ENCODE data around the gene IRAK1.

Gene IRAK1

DNA sequence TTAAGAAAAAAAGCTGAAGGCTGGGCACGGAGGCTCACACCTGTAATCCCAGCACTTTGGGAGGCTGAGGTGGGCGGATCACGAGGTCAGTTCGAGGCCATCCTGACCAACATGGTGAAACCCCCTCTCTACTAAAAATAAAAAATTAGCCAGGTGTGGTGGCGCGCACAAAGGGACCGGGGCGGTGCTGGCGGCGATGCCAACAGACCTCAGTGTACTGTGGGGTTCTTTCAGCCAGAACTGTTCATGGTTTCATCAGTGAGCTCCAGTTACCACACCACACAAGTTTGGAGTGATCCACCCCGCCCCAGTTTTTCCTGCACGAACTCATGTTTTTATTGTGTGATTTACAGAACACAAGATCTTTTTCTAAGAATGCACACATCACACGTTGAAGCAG, 21.2 kb upstream of the IRAK1 start:
- DNase-seq (ENCODE audit: low read depth in 2 of 2): no peak

GRCh38 chrX:154040307-154040756, 20.6 kb upstream of the IRAK1 start:
- no peak for DNase-seq (ENCODE audit: low read depth in 2 of 2)

GRCh38 chrX:154039577-154039976, 19.9 kb upstream of the IRAK1 start:
- DNase-seq (ENCODE audit: low read depth in 2 of 2): no peak

GRCh38 chrX:154038656-154039055, 19.0 kb upstream of the IRAK1 start:
- no peak for DNase-seq (ENCODE audit: low read depth in 2 of 2)

DNA sequence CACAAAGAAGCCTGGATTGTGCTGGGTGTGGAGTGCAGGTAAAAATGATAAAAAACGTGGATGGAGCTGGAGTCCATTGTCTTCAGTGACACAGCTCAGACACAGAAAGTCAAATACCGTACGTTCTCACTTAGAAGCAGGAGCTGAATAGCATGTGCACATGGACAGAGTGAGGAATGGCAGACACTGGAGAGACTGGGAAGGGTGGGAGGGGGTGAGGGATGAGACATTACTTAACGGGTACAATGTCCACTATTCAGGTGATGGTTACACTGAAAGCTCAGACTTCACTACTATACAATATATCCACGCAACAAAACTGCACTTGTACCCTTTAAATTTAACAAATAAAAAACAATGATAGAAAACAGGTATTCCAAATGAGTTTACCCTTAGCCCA, 18.1 kb upstream of the IRAK1 start:
- no peak for DNase-seq (ENCODE audit: low read depth in 2 of 2)

DNA sequence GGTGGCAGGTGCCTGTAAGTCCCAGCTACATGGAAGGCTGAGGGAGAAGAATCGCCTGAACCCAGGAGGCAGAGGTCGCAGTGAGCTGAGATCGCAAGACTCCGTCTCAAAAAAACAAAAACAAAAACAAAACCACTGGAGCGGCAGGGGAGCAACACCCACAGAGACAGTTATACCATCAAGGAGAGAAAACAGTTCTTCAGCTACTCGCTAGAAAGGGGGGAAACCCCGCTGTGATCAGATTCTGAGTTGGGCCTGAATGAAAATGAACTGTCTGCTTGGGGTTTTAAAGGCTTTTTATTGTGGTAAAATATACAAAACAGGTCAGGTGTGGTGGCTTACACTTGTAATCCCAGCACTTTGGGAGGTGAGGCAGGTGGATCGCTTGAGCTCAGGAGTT, 16.8 kb upstream of the IRAK1 start:
- no peak for DNase-seq (ENCODE audit: low read depth in 2 of 2)

GRCh38 chrX:154033848-154034247, 14.1 kb upstream of the IRAK1 start:
- no peak for DNase-seq (ENCODE audit: low read depth in 2 of 2)

DNA sequence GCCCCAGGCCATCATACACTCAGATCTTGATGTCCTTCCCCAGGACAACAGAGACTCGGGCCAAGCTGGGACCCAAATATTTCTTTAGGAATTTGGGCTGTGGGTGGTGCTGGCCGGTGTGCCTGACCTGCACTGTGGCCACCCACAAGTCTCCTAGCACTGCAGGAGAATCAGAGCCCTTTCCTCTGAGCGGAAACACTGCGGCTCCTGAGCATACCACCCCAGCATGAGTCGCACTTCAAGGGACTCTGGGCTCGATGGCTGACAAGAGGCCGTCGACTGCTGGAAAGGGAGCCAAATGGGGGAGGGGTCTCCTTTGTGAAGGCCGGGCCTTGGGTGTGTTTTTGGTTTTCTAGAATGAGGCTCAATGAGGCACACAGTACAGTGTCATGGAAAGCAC, 13.0 kb upstream of the IRAK1 start:
- DNase-seq (ENCODE audit: low read depth in 2 of 2): no peak

DNA sequence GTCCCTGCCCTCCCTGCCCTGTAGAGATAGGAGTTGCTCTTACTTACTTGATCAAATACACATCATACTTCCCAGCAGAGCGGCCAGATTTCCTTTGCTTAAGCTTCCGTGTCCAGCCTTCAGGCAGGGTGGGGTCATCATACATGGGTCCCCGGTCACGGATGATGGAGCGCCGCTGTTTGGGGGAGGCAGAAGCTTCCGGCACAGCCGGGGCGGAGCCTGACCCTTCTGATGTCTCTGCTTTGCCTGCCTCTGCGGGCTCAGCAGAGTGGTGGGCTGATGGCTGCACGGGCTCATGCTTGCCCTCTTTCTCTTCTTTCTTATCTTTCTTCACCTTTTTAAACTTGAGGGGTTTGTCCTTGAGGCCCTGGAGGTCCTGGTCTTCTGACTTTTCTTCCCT, 12.5 kb upstream of the IRAK1 start:
- no peak for DNase-seq (ENCODE audit: low read depth in 2 of 2)

DNA sequence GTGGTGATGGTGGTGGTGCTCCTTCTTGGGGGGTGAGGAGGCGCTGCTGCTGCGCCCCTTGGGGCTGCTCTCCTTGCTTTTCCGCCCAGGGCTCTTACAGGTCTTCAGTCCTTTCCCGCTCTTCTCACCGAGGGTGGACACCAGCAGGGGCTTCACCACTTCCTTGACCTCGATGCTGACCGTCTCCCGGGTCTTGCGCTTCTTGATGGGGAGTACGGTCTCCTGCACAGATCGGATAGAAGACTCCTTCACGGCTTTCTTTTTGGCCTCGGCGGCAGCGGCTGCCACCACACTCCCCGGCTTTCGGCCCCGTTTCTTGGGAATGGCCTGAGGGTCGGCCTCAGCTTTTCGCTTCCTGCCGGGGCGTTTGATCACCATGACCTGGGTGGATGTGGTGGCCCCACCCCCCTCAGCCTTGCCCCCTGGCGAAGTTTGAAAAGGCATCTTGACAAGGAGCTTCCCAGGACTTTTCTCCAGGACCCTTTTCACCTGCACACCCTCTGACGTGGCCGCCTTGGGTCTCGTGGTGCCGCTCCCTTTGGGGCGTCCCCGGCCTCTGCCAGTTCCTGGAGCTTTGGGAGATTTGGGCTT, 11.1 kb upstream of the IRAK1 start:
- DNase-seq (ENCODE audit: low read depth in 2 of 2): no peak

DNA sequence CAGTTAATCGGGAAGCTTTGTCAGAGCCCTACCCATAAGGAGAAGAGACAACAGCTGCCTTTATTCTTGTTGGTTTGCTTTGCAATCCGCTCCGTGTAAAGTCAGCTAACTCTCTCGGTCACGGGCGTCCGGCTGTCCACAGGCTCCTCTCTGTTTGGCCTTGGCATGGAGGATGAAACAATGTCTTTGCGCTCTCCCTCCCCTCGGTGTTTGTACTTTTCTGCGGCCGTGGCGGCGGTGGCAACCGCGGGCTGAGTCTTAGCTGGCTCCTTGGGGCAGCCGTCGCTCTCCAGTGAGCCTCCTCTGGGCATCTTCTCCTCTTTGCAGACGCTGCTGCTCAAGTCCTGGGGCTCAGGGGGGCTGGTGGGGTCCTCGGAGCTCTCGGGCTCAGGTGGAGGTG, 10.6 kb upstream of the IRAK1 start:
- no peak for DNase-seq (ENCODE audit: low read depth in 2 of 2)

DNA sequence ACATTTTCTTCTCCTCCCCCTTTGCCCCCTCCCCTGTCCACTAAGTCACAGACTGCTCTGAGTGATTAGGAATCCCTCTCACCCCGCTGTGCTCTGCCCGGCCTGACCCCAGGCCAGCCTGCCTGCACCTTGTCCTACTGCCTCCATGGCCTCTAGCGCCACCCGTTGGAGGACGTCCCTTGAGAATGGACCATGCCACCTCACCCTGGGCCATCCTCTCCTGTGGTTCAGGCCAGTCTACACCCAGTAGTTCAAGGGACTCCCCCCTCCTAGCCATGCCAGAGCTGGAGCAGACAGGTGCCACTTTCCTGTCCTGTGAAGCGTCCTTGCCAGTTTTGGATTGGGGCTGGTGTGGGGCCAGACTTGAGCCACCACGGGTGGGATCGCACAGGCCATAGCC, 9.7 kb upstream of the IRAK1 start:
- no peak for DNase-seq (ENCODE audit: low read depth in 2 of 2)

DNA sequence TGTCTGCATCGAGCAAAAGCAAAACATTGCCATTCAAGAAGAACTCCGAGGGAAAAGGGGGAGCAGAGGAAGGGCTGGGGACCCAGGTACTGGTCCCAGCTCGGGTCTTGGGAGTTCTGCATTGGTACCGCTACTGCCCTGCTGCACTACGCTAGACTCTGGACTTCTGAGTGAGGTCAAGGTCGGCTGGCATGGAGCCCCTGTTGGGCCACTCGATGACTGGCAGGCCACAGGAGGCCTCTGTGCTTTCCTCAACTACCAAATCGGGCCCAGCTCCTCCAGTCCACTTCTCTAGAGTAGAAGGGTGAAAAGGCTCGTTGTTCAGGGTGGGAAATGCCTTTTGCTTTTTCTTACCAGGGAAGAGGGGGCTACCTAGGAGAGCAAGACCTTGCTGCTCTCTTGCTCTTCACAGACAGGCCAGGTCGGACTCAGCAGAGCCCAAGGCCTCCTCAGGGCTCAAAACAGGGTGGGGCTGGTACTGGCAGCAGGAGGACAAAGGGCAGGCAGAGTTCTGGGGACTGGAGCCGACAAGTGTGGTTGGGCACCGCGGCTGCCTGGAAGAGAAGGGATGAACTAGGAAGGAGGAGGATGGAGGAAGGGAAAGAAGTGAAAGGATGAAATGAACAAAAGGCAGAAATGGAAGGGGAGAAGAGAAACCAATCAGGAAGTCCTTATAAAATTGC, 8.9 kb upstream of the IRAK1 start:
- no peak for DNase-seq (ENCODE audit: low read depth in 2 of 2)

GRCh38 chrX:154027986-154028385, 8.3 kb upstream of the IRAK1 start:
- DNase-seq (ENCODE audit: low read depth in 2 of 2): no peak

DNA sequence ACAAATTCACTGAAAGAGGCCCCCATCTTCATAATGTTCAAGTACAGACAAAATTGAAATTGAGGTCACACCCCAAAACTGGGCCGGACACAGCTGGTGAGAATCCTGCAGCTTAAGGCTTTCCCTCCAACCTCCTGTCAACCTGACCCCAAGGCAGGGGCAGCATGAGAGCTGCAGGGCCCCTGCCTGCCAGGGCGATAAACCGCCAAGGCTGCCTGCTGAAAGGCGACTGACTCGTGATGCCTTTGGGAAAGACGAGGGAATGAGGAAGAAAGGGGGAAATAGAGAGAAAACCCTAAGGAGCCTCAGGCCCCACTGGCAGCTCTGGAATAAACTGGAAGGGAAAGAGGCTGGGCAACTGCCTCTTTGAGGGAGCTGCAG, 7.3 kb upstream of the IRAK1 start:
- no peak for DNase-seq (ENCODE audit: low read depth in 2 of 2)

- DNase-seq (ENCODE audit: low read depth in 2 of 2): no peak
These were observed 6.7 kb upstream of the IRAK1 start for GRCh38 chrX:154026136-154027021.

DNA sequence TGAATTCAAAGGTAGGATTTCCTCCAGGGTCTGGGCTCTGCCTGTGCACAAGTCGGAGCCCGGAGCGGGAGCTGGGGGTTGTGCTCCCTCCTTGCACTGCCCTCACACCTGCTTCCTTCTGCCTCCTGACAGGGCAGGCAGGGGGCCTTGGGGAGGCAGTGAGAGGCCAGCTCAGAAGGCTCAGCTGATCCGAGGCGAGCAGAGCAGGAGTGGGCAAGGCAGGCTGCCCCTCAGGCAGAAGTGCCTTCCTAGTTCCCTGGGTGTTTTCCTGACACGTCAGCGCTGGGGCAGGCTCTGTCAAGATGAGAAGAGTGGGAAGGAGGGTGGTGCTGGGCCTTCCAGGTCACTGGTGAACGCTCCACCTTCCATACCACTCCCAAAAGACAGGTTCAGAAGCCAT, 5.5 kb upstream of the IRAK1 start:
- no peak for DNase-seq (ENCODE audit: low read depth in 2 of 2)

- no peak for DNase-seq (ENCODE audit: low read depth in 2 of 2)
These were observed 4.6 kb upstream of the IRAK1 start for GRCh38 chrX:154024271-154024670.

DNA sequence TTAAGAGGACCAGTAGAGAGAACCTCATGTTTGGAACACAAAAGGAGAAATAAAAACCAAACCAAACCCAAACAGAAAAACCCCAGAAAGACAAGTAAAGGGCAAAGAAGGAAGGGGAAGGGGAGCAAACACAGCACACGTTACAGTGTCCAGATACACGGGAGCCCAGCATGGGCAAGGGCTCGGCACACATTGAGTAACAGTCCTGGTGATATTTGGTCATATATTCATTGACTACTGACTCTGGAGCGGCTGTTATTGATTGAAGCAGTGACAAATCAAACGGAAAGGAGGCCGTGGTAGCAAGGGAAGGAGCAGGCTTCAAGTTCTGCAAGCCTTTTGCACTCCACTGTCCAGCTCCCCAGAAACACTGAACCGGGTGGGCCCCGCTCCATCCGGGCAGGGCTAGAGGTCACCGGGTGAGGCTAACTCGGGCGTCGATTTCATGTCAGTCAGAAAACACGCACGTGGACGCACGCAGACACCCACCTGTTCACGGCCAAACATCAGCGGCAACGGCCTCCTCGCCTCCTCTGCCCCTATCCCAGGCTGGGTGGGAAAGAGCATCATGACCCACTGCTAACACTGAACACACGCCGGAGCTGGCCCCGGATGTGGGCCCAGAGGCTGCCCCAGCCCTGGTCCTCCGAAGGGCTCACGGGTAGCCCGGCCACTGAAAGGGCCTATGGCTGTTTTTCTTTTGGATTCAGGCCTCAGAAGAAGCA, 3.7 kb upstream of the IRAK1 start:
- DNase-seq (ENCODE audit: low read depth in 2 of 2): no peak

DNA sequence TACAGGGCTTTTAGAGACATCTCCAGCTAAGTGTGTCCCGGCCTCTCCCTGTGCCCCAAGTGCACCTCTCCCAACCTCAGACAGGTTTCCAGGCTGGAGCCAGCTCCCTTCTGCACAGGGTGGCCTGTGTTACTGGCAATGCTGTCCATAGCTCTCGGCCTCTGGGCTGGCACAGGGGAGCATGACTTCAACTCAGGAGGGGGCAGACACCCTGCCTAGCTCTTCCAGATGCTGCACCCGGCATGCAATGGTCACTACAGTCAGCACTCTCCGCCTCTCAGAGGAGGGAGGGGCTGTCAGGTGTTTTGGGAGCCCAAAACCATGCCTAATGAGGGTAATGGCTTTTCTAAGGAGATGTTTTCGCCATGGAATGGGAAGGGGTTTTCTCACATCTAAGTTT, 2.4 kb upstream of the IRAK1 start:
- no peak for DNase-seq (ENCODE audit: low read depth in 2 of 2)

DNA sequence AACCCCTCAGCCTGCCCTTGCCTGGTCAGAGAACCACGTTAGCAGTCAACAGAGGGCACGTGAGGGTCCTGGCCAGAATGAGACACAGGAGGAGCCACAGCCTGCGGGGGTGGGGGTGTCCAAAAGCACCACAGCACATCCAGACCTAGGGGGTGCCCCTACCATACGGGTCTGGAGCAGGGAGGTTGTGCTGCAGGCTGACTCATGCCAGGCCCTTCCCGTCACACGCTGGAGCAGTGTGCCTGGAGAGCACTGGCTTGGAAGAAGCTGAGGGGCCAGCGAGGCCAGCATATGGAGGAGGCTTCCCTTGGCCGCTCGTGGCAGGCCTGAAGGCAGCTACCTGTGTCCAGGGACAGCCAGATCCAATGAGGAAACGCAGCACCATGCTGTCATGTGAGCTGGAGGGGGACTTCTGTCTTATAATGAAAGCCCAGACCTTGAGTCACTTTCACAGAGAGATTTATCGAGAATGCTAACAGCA, 1.5 kb upstream of the IRAK1 start:
- DNase-seq (ENCODE audit: low read depth in 2 of 2): no peak

- no peak for DNase-seq (ENCODE audit: low read depth in 2 of 2)
These were observed 924 bp upstream of the IRAK1 start for GRCh38 chrX:154020536-154021115.
